Measurements from ENCODE around the gene TCF12.
"Not testable (repeated sequence)": the region's sequence is repeated elsewhere in the genome, so short reads cannot be mapped to it uniquely, and the experiment has no call there.

TCF12 gene

GRCh38 chr15:57092252-57092651 lies 173.8 kb downstream of the TCF12 start:
- DNase-seq (ENCODE audit: low spot score) = no peak

- DNase-seq (ENCODE audit: low spot score) = no peak
Measured at GRCh38 chr15:57094321-57095257, 176.1 kb downstream of the TCF12 start.

GRCh38 chr15:57095896-57096295 lies 177.5 kb downstream of the TCF12 start:
- no peak for DNase-seq (ENCODE audit: low spot score)

- DNase-seq (ENCODE audit: low spot score) = no peak
Measured at GRCh38 chr15:57097246-57097645, 178.8 kb downstream of the TCF12 start.

- DNase-seq (ENCODE audit: low spot score) = not testable (repeated sequence)
Measured at GRCh38 chr15:57097919-57098543, 179.6 kb downstream of the TCF12 start.

- no peak for DNase-seq (ENCODE audit: low spot score)
Measured at GRCh38 chr15:57098896-57099295, 180.5 kb downstream of the TCF12 start.

GRCh38 chr15:57100136-57100539 lies 181.7 kb downstream of the TCF12 start:
- DNase-seq (ENCODE audit: low spot score) = no peak

GRCh38 chr15:57102858-57103257 lies 184.4 kb downstream of the TCF12 start:
- DNase-seq (ENCODE audit: low spot score) = no peak

- no peak for DNase-seq (ENCODE audit: low spot score)
Measured at GRCh38 chr15:57108296-57108695, 189.9 kb downstream of the TCF12 start.

GRCh38 chr15:57109005-57109404 lies 190.6 kb downstream of the TCF12 start:
- DNase-seq (ENCODE audit: low spot score) = no peak

GRCh38 chr15:57111002-57111401 lies 192.6 kb downstream of the TCF12 start:
- no peak for DNase-seq (ENCODE audit: low spot score)

GRCh38 chr15:57112178-57112577 lies 193.7 kb downstream of the TCF12 start:
- DNase-seq (ENCODE audit: low spot score) = no peak

- DNase-seq (ENCODE audit: low spot score) = no peak
Measured at GRCh38 chr15:57114070-57114469, 195.6 kb downstream of the TCF12 start.

- no peak for DNase-seq (ENCODE audit: low spot score)
Measured at GRCh38 chr15:57118013-57118799, 199.8 kb downstream of the TCF12 start.

GRCh38 chr15:57122080-57122840 lies 203.8 kb downstream of the TCF12 start:
- DNase-seq (ENCODE audit: low spot score) = no peak

GRCh38 chr15:57124036-57124435 lies 205.6 kb downstream of the TCF12 start:
- DNase-seq (ENCODE audit: low spot score) = no peak

- DNase-seq (ENCODE audit: low spot score) = no peak
Measured at GRCh38 chr15:57129064-57129463, 210.6 kb downstream of the TCF12 start.

GRCh38 chr15:57130956-57131355 lies 212.5 kb downstream of the TCF12 start:
- no peak for DNase-seq (ENCODE audit: low spot score)

- DNase-seq (ENCODE audit: low spot score) = no peak
Measured at GRCh38 chr15:57133127-57133968, 214.9 kb downstream of the TCF12 start.

GRCh38 chr15:57134071-57134605 lies 215.7 kb downstream of the TCF12 start:
- no peak for DNase-seq (ENCODE audit: low spot score)

- DNase-seq (ENCODE audit: low spot score) = no peak
Measured at GRCh38 chr15:57134851-57135250, 216.4 kb downstream of the TCF12 start.

All from left forelimb (tissue), 1 donor.